ENCODE data around the gene ABTB1.
A peak's percentile ranks its signal among the peaks of the same experiment; 100 is the strongest.

The ABTB1 gene

DNA sequence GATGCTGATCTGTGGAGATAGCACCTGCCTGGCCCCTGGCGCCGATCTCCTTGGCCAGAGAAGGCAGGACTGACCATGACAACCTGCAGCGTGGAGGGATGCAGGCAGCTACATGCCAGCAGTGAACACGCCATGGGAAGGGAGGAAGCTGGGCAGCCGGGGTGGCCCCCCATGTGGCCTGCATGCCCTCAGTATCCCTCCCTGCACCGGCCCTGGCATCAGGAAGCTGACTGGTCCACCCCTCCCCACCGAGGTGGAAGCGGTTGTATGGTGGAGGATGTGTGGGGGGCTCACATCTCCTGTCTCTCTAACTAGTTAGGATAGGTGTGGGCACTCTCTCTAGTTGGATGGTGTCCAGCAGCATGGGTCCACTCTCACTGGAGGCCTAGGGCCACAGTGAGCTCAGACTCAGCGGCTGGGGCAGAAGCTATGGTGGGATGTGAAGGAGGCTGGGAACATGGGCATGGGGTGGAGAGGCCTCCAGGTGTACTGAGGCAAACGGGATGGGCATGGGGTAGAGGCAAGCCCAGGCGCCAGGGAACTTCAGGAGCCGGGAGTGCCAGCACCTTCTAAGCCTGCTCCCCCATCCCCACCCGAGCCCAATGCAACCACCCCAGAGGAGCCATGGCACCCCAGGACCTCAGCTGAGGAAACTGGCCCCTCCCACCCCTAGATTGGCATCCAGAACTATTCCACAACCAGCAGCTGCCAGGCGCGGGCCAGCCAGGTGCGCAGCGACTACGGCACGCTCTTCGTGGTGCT, 1.8 kb upstream of the ABTB1 start:
- no peak for DNase-seq (ENCODE audit: extremely low read depth, insufficient read length)
- H3K36me3 ChIP-seq (ENCODE audit: control insufficient read depth, insufficient read depth, low read length) = no peaks in the 10 kb centered on the region
- TF ChIP-seq CTCF (IDR thresholded peaks at IDR 0.05; ENCODE audit: insufficient read depth, low read length, poor library complexity, severe bottlenecking) = no peak
- no peak overlapping the region for H3K4me3 ChIP-seq (replicated peaks; ENCODE audit: low read depth, low read length)
- H3K27me3 ChIP-seq (replicated peaks; ENCODE audit: control insufficient read depth, insufficient read depth, low read length) = no peaks in the 10 kb centered on the region

GRCh38 chr3:127671523-127672428, 976 bp upstream of the ABTB1 start:
- no peaks in the 10 kb centered on the region for H3K27me3 ChIP-seq (replicated peaks; ENCODE audit: control insufficient read depth, insufficient read depth, low read length)
- H3K4me3 ChIP-seq (replicated peaks; ENCODE audit: low read depth, low read length) = peak overlapping the region; percentile 81
- DNase-seq (ENCODE audit: extremely low read depth, insufficient read length) = no peak
- TF ChIP-seq CTCF (IDR thresholded peaks at IDR 0.05; ENCODE audit: insufficient read depth, low read length, poor library complexity, severe bottlenecking) = no peak
- H3K36me3 ChIP-seq (ENCODE audit: control insufficient read depth, insufficient read depth, low read length) = no peaks in the 10 kb centered on the region

DNA sequence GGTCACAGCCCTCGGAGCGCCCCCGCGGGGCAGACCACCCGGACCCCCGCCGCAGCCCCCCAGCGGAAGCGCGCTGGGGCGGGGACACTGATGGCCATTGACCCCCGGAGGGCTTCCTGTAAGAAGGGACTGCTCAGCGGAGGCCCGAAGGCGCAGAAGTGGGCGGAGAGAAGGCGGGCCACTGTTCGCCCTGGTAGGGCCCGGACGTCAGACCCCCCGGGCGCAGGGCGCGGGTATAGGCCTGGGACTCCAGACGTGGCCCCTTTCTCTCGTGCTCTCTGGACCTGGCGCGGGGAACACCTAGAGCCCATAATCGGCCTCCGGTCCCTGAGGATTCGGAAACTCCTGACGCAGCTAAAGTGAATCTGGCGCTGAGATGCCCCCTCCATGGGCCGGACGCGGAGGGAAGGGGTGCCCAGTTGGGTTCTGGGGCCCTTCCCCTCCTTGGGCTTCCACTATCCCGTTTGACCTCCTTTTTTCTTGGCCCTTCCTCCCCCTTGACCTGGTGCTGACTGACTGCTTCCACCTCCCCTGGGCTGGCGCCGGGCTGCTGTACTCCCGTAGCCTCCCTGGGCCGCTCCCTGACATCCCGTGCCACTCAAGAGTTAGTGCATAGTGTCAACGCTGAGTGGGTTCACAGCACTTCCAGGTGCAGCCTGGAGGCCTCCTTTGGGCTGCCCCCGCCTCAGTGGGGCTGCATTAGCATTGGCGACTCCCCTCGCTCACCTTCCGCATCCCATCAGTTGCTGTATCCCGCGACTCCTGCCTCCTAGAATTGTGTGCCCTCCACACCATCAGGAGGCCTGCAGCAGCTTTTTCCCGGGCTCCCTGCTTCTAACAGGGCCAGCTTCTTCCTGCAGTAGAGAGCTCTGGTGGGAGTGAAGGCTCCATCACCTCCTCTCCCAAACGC, 694 bp downstream of the ABTB1 start:
- no peak for TF ChIP-seq CTCF (IDR thresholded peaks at IDR 0.05; ENCODE audit: insufficient read depth, low read length, poor library complexity, severe bottlenecking)
- DNase-seq (ENCODE audit: extremely low read depth, insufficient read length) = no peak
- H3K36me3 ChIP-seq (ENCODE audit: control insufficient read depth, insufficient read depth, low read length) = no peaks in the 10 kb centered on the region
- no peaks in the 10 kb centered on the region for H3K27me3 ChIP-seq (replicated peaks; ENCODE audit: control insufficient read depth, insufficient read depth, low read length)
- H3K4me3 ChIP-seq (replicated peaks; ENCODE audit: low read depth, low read length) = peak overlapping the region; percentile 81

DNA sequence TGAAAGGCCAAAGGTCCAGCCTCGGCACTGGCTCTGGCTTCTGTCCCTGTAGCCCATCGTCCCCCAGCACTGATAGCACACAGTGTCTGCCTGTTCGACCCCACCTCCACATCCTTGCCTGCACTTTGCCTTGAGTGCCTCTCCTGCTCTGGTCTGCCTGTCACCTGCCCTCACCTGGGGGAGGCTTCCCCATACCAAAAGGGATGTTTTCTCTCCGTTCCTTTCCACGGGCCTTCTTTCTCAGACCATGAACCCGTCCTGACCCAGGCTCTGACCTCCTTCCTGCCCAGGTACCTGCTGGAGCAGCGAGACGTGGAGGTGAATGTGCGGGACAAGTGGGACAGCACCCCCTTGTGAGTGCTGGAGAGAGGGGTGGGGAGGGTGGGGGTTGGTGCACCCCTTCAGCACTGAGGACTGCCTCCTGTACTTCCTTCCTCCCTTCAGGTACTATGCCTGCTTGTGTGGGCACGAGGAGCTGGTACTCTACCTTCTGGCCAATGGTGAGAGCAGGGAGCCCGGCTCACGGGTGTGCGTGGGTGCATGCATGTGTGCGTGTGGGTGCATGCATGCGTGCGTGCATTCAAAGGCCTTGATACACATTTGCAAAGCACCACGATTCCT, 1.5 kb downstream of the ABTB1 start:
- H3K27me3 ChIP-seq (replicated peaks; ENCODE audit: control insufficient read depth, insufficient read depth, low read length) = no peaks in the 10 kb centered on the region
- DNase-seq (ENCODE audit: extremely low read depth, insufficient read length) = no peak
- H3K36me3 ChIP-seq (ENCODE audit: control insufficient read depth, insufficient read depth, low read length) = no peaks in the 10 kb centered on the region
- TF ChIP-seq CTCF (IDR thresholded peaks at IDR 0.05; ENCODE audit: insufficient read depth, low read length, poor library complexity, severe bottlenecking) = no peak
- no peak overlapping the region for H3K4me3 ChIP-seq (replicated peaks; ENCODE audit: low read depth, low read length)

DNA sequence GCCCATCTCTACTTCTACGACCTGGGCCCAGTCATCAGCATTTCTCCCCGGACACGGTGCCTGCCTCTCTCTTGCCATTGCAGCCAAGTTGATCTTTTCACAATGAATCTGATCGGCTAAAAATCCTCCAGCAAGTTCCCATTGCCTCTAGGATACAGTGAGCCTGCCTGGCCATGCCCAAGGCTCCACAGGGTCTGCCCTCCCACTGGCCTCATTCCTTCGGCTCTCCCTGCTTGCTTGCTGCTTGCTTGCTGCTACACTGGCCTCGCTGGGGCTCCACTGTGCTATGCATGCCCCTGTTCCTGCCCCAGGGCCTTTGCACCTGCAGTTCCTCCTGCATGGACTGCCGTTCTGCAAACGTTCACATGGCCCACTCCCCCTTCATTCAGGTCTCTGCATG, 2.0 kb downstream of the ABTB1 start:
- no peak for TF ChIP-seq CTCF (IDR thresholded peaks at IDR 0.05; ENCODE audit: insufficient read depth, low read length, poor library complexity, severe bottlenecking)
- Histone ChIP-seq H3K36me3 (ENCODE audit: control insufficient read depth, insufficient read depth, low read length) (no peaks in the 10 kb centered on the region), H3K4me3 (replicated peaks; ENCODE audit: low read depth, low read length) (no peak overlapping the region), H3K27me3 (replicated peaks; ENCODE audit: control insufficient read depth, insufficient read depth, low read length) (no peaks in the 10 kb centered on the region)
- DNase-seq (ENCODE audit: extremely low read depth, insufficient read length) = no peak
